ENCODE data around the gene LYZL2.
"Not testable (repeated sequence)": the region's sequence is repeated elsewhere in the genome, so short reads cannot be mapped to it uniquely, and the experiment has no call there.

The LYZL2 gene

DNA sequence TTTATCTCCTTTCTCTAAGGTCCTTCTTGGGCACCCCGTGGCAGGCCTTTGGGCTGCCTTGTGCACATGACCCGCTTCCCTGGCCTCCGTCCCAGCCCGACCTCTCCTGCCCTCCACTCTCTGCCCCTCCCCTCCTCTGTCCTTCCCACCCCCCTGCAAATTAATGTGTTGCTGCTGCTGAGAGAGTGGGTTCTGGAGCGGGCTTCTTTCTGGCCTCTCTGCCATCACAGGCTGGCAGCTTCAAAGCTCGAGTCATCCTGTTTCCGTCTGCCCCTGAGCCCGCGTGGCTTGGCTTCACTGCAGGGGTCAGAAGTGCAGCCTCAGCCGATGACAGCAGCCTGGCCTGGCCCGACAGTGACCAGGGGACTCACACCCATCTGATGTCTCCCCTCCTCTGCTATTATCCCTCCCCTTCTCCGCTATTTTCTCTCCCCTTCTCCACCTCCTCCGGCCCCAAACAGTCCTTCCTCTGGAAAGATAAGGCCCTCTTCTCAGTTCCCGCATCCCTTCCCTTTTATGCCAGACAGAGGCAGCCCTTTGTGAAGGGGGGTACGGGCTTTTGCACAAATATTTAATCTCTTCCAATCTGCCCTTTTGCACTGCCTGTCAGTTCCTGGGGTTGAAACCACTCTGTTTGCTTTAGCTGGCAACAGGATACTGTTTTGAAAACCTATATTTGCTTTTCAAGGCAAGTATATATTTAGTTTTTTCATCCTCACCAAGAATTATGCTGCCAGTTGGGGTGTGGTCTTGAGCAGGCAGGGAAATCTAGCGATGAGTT lies 24.0 kb downstream of the LYZL2 start:
- not testable (repeated sequence) for H3K36me3 ChIP-seq (ENCODE audit: control insufficient read depth, insufficient read depth, low read length, severe bottlenecking); DNase-seq (ENCODE audit: low read depth); H3K9ac ChIP-seq (ENCODE audit: low read length)

GRCh38 chr10:30603589-30603988 lies 26.0 kb downstream of the LYZL2 start:
- Histone ChIP-seq H3K4me1 (ENCODE audit: control insufficient read depth, insufficient read depth, low read length) (no peaks in the 10 kb centered on the region), H3K27me3 (replicated peaks; ENCODE audit: control insufficient read depth, insufficient read depth, low read length) (no peaks in the 10 kb centered on the region), H3K9me3 (ENCODE audit: control insufficient read depth, low read length) (no peaks in the 10 kb centered on the region), H3K36me3 (ENCODE audit: control insufficient read depth, insufficient read depth, low read length, severe bottlenecking) (no peaks in the 10 kb centered on the region), H3K4me3 (ENCODE audit: low read length) (no peak overlapping the region), H3K9ac (ENCODE audit: low read length) (no peak overlapping the region)
- DNase-seq (ENCODE audit: low read depth), result no peak

More for the DNA sequence above, 24.0 kb downstream of the LYZL2 start:
- not testable (repeated sequence) for H3K27me3 ChIP-seq (replicated peaks; ENCODE audit: control insufficient read depth, insufficient read depth, low read length); H3K9me3 ChIP-seq (ENCODE audit: control insufficient read depth, low read length); H3K4me3 ChIP-seq (ENCODE audit: low read length); H3K4me1 ChIP-seq (ENCODE audit: control insufficient read depth, insufficient read depth, low read length)

DNA sequence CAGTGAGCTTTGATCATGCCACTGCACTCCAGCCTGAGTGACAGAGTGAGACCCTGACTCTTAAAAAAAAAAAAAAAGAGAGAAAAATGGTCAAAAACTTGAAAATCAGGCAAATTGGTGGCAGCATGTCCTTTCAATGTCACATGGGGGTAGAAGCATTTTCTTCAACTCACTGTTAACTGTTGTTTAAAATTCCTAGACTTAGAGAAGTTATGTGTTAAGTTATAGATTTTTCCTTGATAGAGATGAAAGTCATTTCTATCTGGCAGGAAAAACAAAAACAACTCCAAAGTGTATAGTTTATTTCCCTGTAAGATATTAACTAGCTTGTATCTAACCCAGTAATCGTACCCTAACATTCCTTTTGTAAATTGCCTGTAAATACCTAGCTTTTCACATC lies 26.8 kb downstream of the LYZL2 start:
- no peak overlapping the region for H3K9ac ChIP-seq (ENCODE audit: low read length)
- H3K4me3 ChIP-seq (ENCODE audit: low read length), result no peak overlapping the region
- no peaks in the 10 kb centered on the region for H3K4me1 ChIP-seq (ENCODE audit: control insufficient read depth, insufficient read depth, low read length)
- H3K27me3 ChIP-seq (replicated peaks; ENCODE audit: control insufficient read depth, insufficient read depth, low read length), result no peaks in the 10 kb centered on the region
- no peak for DNase-seq (ENCODE audit: low read depth)
- H3K36me3 ChIP-seq (ENCODE audit: control insufficient read depth, insufficient read depth, low read length, severe bottlenecking), result no peaks in the 10 kb centered on the region
- no peaks in the 10 kb centered on the region for H3K9me3 ChIP-seq (ENCODE audit: control insufficient read depth, low read length)

- H3K4me1 ChIP-seq (ENCODE audit: control insufficient read depth, insufficient read depth, low read length), result no peaks in the 10 kb centered on the region
- H3K27me3 ChIP-seq (replicated peaks; ENCODE audit: control insufficient read depth, insufficient read depth, low read length), result no peaks in the 10 kb centered on the region
- no peaks in the 10 kb centered on the region for H3K36me3 ChIP-seq (ENCODE audit: control insufficient read depth, insufficient read depth, low read length, severe bottlenecking)
- DNase-seq (ENCODE audit: low read depth), result no peak
- H3K9me3 ChIP-seq (ENCODE audit: control insufficient read depth, low read length), result no peaks in the 10 kb centered on the region
- no peak overlapping the region for H3K9ac ChIP-seq (ENCODE audit: low read length)
- H3K4me3 ChIP-seq (ENCODE audit: low read length), result no peak overlapping the region
Measured at GRCh38 chr10:30600005-30600404, 29.5 kb downstream of the LYZL2 start.

GRCh38 chr10:30598105-30598776 lies 31.3 kb downstream of the LYZL2 start:
- H3K36me3 ChIP-seq (ENCODE audit: control insufficient read depth, insufficient read depth, low read length, severe bottlenecking), result no peaks in the 10 kb centered on the region
- no peak overlapping the region for H3K9ac ChIP-seq (ENCODE audit: low read length)
- H3K9me3 ChIP-seq (ENCODE audit: control insufficient read depth, low read length), result no peaks in the 10 kb centered on the region
- DNase-seq (ENCODE audit: low read depth), result no peak
- peaks cover 2% of the 10 kb centered on the region for H3K4me1 ChIP-seq (ENCODE audit: control insufficient read depth, insufficient read depth, low read length)
- no peaks in the 10 kb centered on the region for H3K27me3 ChIP-seq (replicated peaks; ENCODE audit: control insufficient read depth, insufficient read depth, low read length)
- H3K4me3 ChIP-seq (ENCODE audit: low read length), result no peak overlapping the region

DNA sequence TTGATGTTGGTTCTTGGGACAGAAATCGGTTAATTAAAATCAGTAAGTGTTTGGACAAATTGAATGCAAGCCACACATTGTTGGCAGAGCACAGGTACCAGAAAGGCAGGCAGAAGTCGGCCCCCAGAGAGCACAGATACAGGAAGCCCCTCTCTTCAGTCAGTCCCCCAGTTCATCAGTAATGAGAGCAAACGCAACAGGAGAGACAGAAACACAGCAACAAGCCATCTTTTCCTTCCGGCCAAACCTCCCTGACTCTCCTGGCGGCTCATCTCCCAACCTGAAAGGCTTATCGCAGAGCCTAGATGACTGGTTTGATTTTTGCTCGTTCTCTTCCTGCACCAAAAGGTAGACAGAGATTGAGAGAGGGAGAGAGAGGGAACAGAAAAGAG lies 32.1 kb downstream of the LYZL2 start:
- not testable (repeated sequence) for H3K27me3 ChIP-seq (replicated peaks; ENCODE audit: control insufficient read depth, insufficient read depth, low read length); H3K36me3 ChIP-seq (ENCODE audit: control insufficient read depth, insufficient read depth, low read length, severe bottlenecking); H3K9ac ChIP-seq (ENCODE audit: low read length); DNase-seq (ENCODE audit: low read depth); H3K4me3 ChIP-seq (ENCODE audit: low read length); H3K9me3 ChIP-seq (ENCODE audit: control insufficient read depth, low read length); H3K4me1 ChIP-seq (ENCODE audit: control insufficient read depth, insufficient read depth, low read length)

- H3K9me3 ChIP-seq (ENCODE audit: control insufficient read depth, low read length); H3K4me1 ChIP-seq (ENCODE audit: control insufficient read depth, insufficient read depth, low read length); DNase-seq (ENCODE audit: low read depth); H3K36me3 ChIP-seq (ENCODE audit: control insufficient read depth, insufficient read depth, low read length, severe bottlenecking); H3K9ac ChIP-seq (ENCODE audit: low read length); H3K27me3 ChIP-seq (replicated peaks; ENCODE audit: control insufficient read depth, insufficient read depth, low read length); H3K4me3 ChIP-seq (ENCODE audit: low read length): not testable (repeated sequence)
Measured at GRCh38 chr10:30596493-30597432, 32.8 kb downstream of the LYZL2 start.

- no peak for DNase-seq (ENCODE audit: low read depth)
Measured at GRCh38 chr10:30596013-30596412, 33.5 kb downstream of the LYZL2 start.

DNA sequence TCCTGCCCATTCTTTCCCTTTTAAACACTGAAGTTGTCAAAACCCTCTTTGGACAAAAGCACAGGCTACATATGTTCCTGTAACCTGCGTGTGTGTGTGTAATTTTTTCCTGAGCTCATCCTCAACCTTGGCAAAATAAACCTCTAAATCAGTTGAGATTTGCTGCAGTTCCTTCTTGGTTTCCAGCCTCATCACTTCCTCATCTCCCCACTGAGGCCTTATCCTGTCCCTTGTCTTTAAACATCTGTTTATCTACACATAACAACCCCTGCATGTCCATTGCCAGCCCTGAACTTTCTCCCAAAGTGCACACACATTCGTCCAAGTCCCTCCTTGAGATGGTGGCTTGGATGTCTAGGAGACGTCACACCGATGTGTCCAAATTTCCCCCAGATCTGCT lies 35.5 kb downstream of the LYZL2 start:
- DNase-seq (ENCODE audit: low read depth), result no peak
- Histone ChIP-seq H3K27me3 (replicated peaks; ENCODE audit: control insufficient read depth, insufficient read depth, low read length) (no peaks in the 10 kb centered on the region), H3K9me3 (ENCODE audit: control insufficient read depth, low read length) (no peaks in the 10 kb centered on the region), H3K9ac (ENCODE audit: low read length) (no peak overlapping the region), H3K4me3 (ENCODE audit: low read length) (no peak overlapping the region), H3K36me3 (ENCODE audit: control insufficient read depth, insufficient read depth, low read length, severe bottlenecking) (no peaks in the 10 kb centered on the region), H3K4me1 (ENCODE audit: control insufficient read depth, insufficient read depth, low read length) (peaks cover 6% of the 10 kb centered on the region)

More at GRCh38 chr10:30596013-30596412, 33.5 kb downstream of the LYZL2 start:
- Histone ChIP-seq H3K4me3 (ENCODE audit: low read length) (no peak overlapping the region), H3K36me3 (ENCODE audit: control insufficient read depth, insufficient read depth, low read length, severe bottlenecking) (no peaks in the 10 kb centered on the region), H3K9ac (ENCODE audit: low read length) (no peak overlapping the region), H3K27me3 (replicated peaks; ENCODE audit: control insufficient read depth, insufficient read depth, low read length) (no peaks in the 10 kb centered on the region), H3K9me3 (ENCODE audit: control insufficient read depth, low read length) (no peaks in the 10 kb centered on the region), H3K4me1 (ENCODE audit: control insufficient read depth, insufficient read depth, low read length) (peaks cover 6% of the 10 kb centered on the region)

DNA sequence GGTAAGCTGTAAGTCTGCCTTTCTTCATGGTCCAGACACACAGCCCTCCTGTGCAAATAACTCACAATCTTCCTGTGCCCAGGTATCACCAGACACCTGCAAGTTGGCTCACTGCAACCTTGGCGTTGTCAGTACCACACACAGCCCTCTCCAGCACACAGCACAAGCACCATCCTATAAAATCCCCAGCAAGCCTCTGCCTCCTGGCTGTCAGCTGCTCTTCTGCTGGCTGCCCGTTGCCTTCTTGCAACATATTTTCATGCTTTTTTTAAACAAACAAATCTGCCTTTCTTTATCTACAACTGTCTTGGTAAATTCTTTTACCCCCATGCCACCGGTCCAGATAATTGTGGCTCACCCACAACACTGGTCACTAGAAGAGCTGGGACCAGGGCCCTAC lies 36.8 kb downstream of the LYZL2 start:
- not testable (repeated sequence) for H3K9me3 ChIP-seq (ENCODE audit: control insufficient read depth, low read length); H3K27me3 ChIP-seq (replicated peaks; ENCODE audit: control insufficient read depth, insufficient read depth, low read length); H3K4me1 ChIP-seq (ENCODE audit: control insufficient read depth, insufficient read depth, low read length); H3K4me3 ChIP-seq (ENCODE audit: low read length); H3K36me3 ChIP-seq (ENCODE audit: control insufficient read depth, insufficient read depth, low read length, severe bottlenecking); H3K9ac ChIP-seq (ENCODE audit: low read length)
- DNase-seq (ENCODE audit: low read depth), result peak; percentile 28

DNA sequence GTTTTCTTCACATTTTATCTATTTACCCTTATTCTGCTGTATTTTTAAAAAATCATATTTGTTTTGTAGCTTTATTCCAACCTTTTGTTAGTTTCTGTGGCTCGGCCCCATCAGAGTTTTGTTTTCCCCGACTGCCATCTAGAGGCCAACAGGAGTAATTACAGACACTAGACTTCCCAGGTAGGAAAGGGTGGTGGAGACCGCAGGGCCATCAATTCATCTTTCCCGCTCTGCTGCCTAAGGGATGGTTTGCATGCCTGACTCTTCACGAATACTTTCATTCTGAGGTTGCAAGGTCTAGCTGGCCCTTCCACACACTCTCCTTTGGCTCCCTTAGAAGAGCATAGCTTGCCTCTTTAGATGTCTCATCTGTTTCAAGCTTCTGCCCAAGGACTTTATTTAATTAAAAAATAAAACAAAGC lies 38.3 kb downstream of the LYZL2 start:
- Histone ChIP-seq H3K4me3 (ENCODE audit: low read length) (no peak overlapping the region), H3K36me3 (ENCODE audit: control insufficient read depth, insufficient read depth, low read length, severe bottlenecking) (no peaks in the 10 kb centered on the region)
- peak; percentile 80 for DNase-seq (ENCODE audit: low read depth)

More for the DNA sequence above, 38.3 kb downstream of the LYZL2 start:
- no peaks in the 10 kb centered on the region for H3K27me3 ChIP-seq (replicated peaks; ENCODE audit: control insufficient read depth, insufficient read depth, low read length)
- peaks cover 5% of the 10 kb centered on the region for H3K9me3 ChIP-seq (ENCODE audit: control insufficient read depth, low read length)
- no peak overlapping the region for H3K9ac ChIP-seq (ENCODE audit: low read length)
- peaks cover 6% of the 10 kb centered on the region for H3K4me1 ChIP-seq (ENCODE audit: control insufficient read depth, insufficient read depth, low read length)

All from adipocyte (in vitro differentiated cells).